GM19438 (cell line): ENCODE results near the gene IFNA21.
A peak's percentile ranks its signal among the peaks of the same experiment; 100 is the strongest.
"Not testable (repeated sequence)": the region's sequence is repeated elsewhere in the genome, so short reads cannot be mapped to it uniquely, and the experiment has no call there.

ENCODE experiments used
- ATAC-seq: cut with Tn5 transposase; IDR thresholded peaks from one replicate; pipeline ENCODE4 v1.9.1; 2021; ENCODE audit warnings: low read depth; ENCODE audit not compliant: unreplicated experiment

The IFNA21 gene

DNA sequence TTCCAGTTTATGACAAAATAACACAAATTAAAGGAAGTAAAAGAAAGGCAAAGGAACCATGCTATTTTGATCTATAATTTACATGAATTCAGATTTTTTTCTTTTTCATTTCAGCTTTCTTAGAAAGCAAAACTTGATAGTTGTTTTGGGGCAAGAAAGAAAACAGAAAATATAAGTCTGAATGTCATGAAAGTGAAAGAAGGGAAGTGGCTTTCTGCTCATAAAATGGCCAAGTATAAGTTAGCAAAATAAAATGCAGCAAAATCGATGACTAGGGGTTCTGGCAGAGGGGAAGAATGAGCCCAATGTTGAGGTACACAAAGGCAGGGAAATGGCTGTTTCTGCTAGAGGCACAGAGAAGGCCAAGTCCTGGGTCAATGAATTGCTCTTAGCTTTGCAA is 21.9 kb downstream of the IFNA21 start:
- peak; percentile 62 for ATAC-seq

DNA sequence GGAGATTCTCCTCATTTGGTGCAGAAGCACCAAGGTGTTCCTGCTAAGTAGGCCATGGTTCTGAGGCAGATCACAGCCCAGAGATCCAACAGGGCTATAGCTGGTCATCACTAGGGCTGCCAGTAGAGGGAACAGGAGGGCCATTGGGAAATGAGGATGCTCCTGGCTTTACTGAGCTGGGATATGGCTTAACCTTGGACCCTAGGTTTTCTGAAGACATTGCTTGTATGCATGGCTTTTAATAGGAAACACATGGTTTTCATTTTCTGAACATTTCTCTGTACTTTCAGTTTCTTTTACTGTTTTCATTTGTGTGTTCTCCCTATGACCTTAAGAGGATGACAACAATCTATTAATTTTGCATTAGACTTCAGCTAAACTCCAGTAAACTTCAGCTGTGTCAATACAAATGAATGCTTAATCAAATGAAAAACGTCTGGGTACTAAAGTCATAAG is 25.0 kb downstream of the IFNA21 start, which contains the start of gene IFNW1:
Gene IFNW1, minus strand, starts transcription at position 406 of the 456 bp plus-strand sequence. Its CDS starts 262 bp downstream, at position 144.
- peak; percentile 68 for ATAC-seq

DNA sequence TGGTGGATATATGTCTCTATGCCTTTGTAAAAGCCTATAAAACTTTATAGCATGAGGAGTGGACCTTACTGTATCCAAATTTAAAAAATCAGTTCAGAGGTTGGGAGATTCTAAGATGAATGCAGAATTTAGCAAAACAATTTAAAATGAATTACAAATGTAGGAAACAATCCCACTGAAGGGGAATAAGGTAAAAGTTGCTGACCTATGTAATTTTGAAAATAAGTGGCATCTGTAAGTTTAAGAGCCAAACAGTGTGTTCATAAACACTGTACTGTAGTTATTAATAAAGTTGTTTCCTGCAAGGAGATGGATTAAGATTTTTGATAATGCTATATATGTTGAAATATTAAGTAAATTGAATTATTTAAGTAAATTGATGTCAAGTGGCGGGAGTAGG is 29.4 kb downstream of the IFNA21 start:
- no peak for ATAC-seq

DNA sequence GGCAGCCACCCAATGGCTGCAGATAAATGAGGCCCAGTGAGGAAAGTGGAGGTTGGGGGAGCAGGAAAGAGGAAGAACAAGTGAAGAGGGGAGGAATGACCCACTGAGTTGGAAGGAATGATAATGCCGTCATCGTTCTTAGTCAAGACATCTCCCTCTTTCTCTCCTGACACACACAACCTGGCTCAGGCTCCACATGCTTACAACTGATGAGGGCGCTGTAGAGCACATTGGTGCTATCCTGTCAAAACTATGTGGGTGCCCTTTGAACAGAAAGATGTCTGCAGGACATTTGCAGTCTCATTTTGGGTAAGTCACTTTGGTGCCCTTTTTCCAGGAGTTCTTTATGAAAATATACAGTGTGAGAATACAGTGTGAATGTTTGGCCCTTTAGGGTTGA is 30.7 kb downstream of the IFNA21 start:
- no peak for ATAC-seq

DNA sequence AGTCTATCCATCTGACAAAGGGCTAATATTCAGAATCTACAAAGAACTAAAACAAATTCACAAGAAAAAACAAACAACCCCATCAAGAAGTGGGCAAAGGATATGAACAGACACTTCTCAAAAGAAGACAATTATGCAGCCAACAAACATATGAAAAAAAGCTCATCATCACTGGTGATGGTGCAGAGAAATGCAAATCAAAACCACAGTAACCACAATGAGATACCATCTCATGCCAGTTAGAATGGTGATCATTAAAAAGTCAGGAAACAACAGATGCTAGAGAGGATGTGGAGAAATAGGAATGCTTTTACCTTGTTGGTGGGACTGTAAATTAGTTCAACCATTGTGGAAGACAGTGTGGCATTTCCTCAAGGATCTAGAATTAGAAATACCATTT is 38.3 kb downstream of the IFNA21 start:
- ATAC-seq = not testable (repeated sequence)

DNA sequence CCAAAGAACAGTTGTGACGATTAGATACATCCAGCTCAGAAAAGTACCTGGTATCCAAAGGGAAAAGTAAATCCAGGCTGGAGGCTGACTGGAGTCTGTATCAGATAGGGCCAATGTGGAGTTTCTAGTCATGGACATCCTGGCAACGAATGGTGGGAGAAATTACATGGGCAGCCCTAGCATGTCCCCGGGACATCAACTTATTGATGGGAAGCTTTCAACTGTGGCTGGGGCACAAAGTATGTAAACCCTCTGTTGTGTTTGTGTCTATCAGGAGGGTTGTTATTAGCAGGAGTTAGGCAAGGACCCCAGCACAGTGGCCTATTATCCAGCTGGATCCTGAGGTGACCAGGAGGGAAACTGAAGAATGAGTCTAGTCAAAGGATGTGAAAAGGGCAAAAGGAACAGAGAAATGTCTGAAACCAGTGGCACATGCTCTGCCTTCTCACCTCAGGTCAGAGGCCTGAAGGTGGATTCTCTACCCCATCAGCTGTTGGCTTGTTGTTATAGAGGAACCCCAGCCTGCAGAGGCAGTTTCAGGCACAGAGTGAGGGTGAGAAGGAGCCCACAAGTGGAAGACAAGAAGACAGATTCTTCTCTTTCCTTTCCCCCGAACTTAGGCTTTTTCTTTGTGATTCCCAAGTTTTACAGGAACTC is 44.7 kb downstream of the IFNA21 start:
- peak; percentile 82 for ATAC-seq

DNA sequence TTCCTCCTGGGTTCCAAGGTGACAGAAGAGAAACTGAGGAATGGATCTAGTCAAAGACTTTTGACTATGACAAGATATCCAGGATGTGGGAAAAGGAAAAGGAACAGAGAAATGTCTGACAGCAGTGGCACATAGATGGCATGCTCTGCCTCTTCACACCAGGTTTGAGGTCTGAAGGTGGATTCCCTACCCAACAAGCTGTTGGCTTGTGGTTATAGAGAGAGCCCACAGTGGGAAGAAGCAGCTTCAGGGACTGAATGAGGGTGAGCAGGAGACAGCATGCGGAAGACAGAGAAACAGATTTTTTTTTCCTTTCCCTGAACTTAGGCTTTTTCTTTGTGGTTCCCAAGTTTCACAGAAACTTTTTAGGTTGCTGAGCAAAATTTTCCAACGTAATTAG is 45.4 kb downstream of the IFNA21 start:
- ATAC-seq = no peak

DNA sequence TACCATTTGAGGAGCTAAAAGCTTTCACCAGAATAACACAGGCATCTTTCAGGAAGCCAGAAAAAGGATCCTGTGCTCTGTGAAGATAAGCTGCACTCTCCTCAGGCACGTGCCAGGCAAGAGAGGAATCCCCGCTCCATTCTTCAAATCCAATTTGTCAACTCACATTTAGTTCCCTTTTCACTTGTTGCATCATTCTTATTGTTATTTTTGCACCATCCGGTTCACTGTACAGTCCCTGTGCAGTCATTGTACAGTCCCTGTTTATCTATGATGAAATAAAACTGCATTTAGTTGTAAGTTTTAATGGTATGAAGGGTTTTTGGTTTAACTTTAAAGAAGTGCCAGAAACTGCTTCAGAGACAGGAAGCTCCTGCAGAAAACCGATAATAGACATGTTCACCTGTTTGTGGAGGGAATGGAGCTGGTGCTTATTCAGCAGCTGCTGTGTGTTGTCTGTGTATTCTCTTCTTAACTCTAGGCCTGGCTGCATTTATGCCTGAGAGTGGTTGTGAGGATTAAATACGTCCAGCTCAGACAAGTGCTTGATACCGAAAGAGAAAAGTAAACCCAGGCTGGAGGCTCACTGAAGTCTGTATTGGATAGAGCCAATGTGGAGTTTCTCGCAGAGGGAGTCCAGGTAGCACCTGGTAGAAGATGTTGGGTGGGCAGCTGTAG is 47.2 kb downstream of the IFNA21 start:
- ATAC-seq = no peak
